ENCODE measurements around the gene FGF12.

- TF ChIP-seq RARB (CRISPR knock-in tag; IDR thresholded peaks at IDR 0.05) (no peak), TSHZ2 (CRISPR knock-in tag; IDR thresholded peaks at IDR 0.05) (no peak), BACH2 (CRISPR knock-in tag; IDR thresholded peaks at IDR 0.05; ENCODE audit: borderline replicate concordance) (no peak), PATZ1 (CRISPR knock-in tag; IDR thresholded peaks at IDR 0.05; ENCODE audit: borderline replicate concordance) (no peak), ARNTL (CRISPR knock-in tag; IDR thresholded peaks at IDR 0.05; ENCODE audit: borderline replicate concordance, low read depth) (no peak), PPARA (CRISPR knock-in tag; IDR thresholded peaks at IDR 0.05; ENCODE audit: borderline replicate concordance) (no peak), CSRNP3 (CRISPR knock-in tag; IDR thresholded peaks at IDR 0.05) (no peak), ESRRG (CRISPR knock-in tag; IDR thresholded peaks at IDR 0.05) (no peak), ISL1 (CRISPR knock-in tag; IDR thresholded peaks at IDR 0.05) (no peak), CSDC2 (CRISPR knock-in tag; IDR thresholded peaks at IDR 0.05) (no peak), ZNF565 (CRISPR knock-in tag; conservative IDR thresholded peaks at IDR 0.05; ENCODE audit: low read depth) (no peak)
These were observed 507.4 kb downstream of the FGF12 start for GRCh38 chr3:192219926-192220325.
